OCI-M1 (cell line): ENCODE data around the gene VAC14.
A peak's percentile ranks its signal among the peaks of the same experiment; 100 is the strongest.

Source experiments
- DNase-seq: peaks from one replicate; lab custom pipeline; 2025; lab: John Stamatoyannopoulos, UW

The VAC14 gene

GRCh38 chr16:70705056-70705455, 95.9 kb downstream of the VAC14 start:
- no peak for DNase-seq

DNA sequence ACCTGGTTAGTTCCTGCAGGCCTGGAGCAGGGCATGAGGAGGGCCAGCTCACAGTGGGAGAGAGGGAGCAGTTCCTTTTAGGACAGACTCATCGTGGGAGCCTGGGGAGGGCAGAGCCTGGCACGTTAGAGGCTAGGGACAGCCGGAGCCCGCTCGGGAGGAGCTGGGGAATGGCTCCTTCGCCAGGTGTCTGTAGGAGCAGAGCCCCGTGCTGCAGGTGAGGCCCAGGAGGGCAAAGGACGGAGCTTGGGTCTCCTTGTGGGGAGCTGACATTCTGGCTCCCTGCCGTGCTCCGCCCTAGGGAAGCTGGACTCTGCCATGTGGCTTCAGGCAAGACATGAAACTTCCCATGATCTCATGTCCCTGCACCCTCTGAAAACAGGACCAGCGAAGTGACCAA, 96.4 kb downstream of the VAC14 start:
- DNase-seq: no peak

DNA sequence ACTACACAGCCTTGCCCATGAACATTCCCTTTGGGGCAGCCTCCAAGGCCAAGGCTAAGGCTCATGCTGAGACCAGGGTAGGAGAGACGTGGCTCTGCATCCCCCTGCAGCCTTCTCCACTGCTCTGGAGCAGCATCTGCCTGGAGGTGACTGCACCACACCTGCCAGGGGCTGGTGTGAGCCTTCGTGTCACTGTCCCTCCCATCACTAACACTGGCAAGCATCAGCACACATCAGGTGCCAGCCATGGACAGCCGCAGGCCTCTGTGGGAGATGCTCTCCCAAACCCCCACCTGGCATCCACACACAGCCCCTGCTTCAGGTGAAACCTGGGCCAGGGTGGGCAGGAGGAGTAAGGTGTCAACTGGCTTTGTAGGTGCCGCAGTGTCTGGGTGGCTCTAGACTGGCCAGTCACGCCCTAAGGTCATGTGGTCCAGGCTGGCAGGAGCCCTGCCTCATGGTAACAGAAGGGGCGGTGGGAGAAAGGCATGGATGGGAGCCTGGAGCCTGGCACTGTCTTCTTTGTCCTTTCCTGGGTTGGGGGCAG, 97.0 kb downstream of the VAC14 start:
- no peak for DNase-seq

DNA sequence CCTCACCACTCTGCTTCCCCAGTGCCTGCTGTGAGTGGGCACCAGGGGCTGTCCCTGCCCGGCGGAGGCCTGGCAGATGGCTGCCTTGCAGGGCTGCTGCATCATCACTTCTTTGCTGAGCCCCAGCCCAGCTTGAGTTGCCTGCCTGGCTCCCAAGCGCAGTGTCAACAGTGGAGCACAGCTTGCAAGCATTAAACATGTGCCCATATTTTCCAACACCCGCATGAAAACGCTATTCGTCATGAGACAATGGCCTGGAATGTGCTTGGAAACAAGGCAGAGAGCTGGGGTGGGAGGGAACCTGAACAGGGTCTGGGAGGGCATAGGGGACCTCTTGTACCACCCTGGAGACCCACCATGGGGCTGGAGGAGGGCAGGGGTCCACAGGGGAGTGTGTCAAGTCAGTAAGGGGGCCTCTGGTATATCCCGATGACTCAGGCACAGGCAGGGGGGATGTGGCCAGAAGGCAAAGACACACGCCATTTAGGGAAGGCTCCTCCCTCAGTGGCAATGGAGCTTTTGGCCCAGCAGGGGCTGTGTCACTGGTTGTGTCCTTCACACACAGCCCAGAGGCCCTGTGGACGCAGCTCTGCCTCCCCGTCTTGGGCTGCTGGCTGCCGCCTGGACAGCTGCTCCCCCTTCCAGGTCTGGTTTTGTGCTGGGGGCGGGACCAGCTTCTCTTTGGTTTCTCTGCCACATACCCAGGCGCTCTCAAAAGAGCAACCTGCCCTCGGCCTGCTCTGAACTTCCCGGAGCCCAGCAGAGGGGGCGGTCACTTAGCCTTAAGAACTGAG, 97.7 kb downstream of the VAC14 start:
- DNase-seq: no peak

- no peak for DNase-seq
Observed at GRCh38 chr16:70702624-70703023, 98.3 kb downstream of the VAC14 start.

DNA sequence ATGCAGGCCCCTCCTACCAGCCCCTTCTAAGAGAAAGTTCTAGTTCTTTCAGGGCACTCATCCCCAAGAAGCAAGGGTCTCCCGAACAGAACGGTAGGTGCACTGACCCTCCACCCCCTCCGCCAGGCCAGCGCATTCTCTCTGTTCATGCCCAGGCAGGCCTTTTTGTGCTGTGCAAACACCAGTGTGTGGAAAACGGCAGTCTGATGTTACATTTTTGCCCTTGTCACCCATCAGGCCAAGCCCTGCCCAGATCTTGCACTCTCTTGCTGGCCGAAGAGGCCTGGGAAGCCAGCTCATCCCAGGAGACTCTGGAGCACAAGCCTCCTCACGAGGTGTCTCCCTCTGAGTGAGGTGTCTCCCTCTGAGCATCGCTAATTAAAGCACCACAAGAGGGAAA, 99.0 kb downstream of the VAC14 start:
- DNase-seq: no peak

DNA sequence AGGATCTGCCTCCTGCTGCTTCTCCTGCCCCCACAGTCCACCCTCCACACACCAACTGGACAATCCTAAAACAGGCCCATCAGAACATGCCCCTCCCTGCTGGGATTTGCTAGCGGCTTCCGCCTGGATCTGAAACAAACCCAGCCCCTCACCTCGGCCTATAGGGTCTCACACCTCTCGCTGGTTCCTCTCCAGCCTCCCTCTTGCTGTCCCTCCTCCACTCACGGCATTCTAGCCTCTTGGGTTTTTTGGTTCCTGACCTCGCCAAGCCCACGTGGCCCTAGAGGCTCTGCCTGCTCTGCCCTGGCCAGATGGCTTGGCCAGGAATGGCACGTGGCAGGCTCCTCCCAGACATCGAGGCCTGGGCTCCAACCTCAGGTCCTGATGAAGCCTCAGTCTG, 99.4 kb downstream of the VAC14 start:
- no peak for DNase-seq

DNA sequence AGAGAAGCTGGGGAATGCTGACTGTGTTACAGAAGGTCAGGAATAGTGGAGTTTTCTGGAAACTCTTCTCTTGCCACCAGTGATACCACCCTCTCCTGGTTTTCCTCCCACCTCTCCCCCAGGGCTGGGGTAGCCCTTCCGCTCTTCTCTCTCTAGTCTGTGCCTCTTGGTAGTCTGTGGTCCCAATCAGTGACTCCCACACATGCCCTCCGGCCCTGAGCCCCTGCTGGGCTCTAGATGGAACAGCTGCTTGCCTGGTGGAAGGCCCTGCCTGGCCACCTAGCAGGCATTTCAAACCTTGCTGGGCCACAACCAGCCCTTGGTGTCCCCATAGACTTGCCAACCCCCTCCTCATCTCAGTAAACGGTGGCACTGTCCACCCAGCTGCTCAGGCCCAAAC, 99.9 kb downstream of the VAC14 start:
- peak; percentile 2 for DNase-seq

DNA sequence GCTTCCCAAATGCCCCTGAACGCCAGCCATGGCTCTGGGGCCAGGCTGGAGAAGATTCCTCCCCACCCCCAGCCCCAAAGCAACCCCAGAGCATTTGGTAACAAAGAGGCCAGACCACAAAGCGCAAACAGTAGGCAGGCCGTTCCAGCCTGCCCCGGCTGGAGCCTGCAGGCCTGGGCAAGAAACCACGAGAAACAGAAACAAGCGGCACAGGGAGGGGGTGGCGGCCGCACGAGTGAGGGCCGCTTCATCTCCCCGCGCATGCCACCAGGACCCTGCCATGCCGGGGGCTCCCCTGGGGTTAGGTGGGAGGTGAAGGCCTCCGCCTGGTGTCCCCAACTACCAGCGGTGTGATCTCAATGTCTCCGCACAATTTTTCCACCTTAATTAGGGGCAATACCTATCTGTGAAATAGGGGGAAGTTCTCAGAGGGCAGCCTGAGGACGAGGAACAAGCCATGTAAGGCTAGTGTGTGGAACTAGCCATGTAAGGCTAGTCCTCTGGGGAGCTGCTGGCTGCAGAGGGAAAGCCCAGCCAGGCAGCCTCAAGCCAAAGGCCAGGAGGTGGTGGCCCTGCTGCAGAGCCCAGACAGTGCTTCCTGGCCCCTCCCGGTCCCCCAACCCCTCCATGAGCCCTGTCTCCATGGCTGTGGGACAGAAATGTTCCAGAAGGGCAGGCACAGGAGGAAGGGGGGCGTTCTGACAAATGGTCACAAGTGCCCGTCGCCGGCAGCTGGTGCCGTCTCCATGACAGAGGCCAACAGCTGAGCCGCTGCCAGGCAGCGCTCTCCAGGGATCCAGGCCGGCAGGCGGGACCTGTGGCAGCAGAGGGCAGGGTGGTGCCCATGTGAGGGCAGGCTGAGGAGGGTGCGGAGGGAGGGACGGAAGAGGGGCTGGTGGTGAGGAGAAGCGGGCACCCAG, 100.6 kb downstream of the VAC14 start:
- DNase-seq: no peak

- DNase-seq: no peak
Observed at GRCh38 chr16:70699696-70700095, 101.3 kb downstream of the VAC14 start.

DNA sequence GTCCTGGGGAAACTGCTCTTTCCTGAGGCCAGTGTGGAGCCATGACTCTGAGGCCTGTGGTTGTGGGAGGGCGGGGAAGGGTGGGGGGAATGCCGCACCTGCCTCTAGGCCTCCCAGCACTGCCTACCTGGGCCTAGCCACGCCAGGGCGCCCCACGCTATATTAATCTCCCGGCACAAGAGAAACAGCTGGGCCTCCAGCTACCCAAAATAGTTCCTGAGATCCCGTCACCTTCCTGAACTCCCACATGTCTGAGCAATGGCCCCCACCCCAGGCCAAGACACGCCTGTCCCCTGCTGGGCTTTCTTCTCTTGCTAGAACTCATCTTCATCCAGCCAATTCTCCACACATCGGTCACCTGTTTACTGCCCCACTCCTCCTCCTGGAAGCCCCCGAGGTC, 102.1 kb downstream of the VAC14 start:
- no peak for DNase-seq

GRCh38 chr16:70697594-70698170, 103.3 kb downstream of the VAC14 start:
- DNase-seq: no peak

GRCh38 chr16:70696952-70697593, 103.9 kb downstream of the VAC14 start:
- no peak for DNase-seq

DNA sequence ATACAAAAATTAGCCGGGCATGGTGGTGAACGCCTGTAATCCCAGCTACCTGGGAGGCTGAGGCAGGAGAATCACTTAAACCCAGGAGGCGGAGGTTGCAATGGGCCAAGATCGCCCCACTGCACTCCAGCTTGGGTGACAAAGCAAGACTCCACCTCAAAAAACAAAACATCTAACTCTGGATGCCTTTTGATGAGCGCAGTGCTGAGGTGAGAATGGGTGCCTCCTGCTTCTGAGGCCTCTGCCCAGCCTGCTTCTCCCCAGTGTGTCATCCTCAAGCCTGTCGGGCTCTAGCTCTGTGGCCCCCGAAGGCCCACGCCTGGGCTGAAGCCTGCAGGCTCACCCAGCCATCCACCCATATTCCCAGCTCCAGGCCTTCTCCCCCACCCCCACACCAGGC, 104.6 kb downstream of the VAC14 start:
- no peak for DNase-seq

DNA sequence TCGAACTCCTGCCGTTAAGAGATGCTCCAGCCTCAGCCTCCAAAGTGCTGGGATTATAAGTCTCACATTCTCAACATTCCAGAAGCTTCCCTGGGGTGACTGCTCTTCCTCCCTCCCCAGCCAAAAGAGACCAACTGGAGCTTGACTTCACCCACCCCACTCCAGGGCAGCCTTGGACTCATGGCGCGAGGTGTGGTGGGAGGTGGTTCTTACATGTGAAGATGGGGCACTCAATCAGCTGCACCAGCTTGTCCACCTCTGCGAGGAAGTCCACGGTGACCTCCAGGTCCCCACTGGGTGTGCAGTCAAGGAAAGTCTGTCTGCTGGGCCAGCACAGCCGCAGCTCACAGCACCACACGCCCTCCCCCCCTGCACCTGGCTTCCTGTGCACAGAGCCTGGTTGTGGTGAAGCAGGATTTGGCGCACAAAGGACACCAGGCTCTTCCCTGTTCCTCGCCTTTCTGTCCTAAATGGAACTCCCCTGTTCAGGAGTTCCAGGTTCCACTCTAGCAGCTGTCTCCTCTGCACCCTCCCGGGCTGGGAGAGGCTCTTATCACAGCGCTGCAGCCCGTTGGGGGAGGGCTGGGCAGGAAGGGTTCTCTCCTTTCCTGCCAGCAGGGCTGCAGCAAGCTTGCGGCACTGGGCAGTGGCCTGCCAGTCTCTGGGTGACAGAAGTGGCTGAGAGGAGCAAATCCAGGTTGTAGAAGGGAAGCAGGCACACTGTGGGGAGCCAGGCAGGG, 105.5 kb downstream of the VAC14 start:
- DNase-seq: peak; percentile 91

DNA sequence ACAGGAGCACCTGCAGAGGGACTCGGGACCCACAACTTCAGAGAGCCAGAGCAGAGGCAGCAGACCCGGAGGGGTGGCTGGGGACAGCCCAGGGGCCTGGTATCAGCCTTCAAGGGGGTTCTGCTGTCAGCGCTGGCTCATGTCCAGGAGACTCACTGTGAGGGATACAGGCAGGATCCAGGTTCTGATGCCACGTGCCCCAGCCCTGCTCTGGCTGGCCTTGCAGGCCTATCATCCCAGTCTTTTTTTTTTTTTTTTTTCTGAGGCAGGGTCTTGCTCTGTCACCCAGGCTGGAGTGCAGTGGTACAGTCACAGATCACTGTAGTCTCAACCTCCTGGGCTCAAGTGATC, 106.1 kb downstream of the VAC14 start:
- no peak for DNase-seq

GRCh38 chr16:70694088-70694867, 106.7 kb downstream of the VAC14 start:
- DNase-seq: no peak

- no peak for DNase-seq
Observed at GRCh38 chr16:70692873-70693671, 107.9 kb downstream of the VAC14 start.

GRCh38 chr16:70692130-70692872, 108.7 kb downstream of the VAC14 start:
- DNase-seq: no peak
